Kidney epithelial cell (primary cell): Measurements from ENCODE around the gene TRIM44. TPM values are rescaled to one million over a fixed set of nuclear protein-coding genes. Genes with fewer than 3 reads are reported as not detected.

Experiments used
- DNase-seq: peaks from one replicate; pipeline ENCODE4 v3.0.0-alpha.2; 2010; ENCODE audit warnings: low read depth
- H3K27me3 ChIP-seq: 2 replicates; pipeline ENCODE4 v1.6.0; 2011; ENCODE audit warnings: low read length; ENCODE audit not compliant: control insufficient read depth, insufficient read depth
- H3K36me3 ChIP-seq: 2 replicates; pipeline ENCODE4 v1.5.1; 2011; ENCODE audit warnings: low read length; ENCODE audit not compliant: control insufficient read depth, insufficient read depth
- H3K4me3 ChIP-seq: 2 replicates; pipeline ENCODE4 v1.5.1; 2011; ENCODE audit warnings: low read depth, mild to moderate bottlenecking, control low read depth, low read length
- CTCF ChIP-seq: IDR thresholded peaks from 2 replicates; pipeline ENCODE4 v1.5.1; 2011; ENCODE audit warnings: mild to moderate bottlenecking, moderate library complexity, low read length, control low read depth, inconsistent platforms; ENCODE audit not compliant: insufficient read depth, poor library complexity, severe bottlenecking
- total RNA-seq: library from RNA; depleted of rRNA; stranded (reverse); fragments of >200 nt; gene quantifications from 2 replicates; pipeline ENCODE4 v1.2.3, GENCODE V29; 2015

The TRIM44 gene
- total RNA-seq, 1 donor from 2014 or later: 40.9 TPM

GRCh38 chr11:35809561-35809960, 147.0 kb downstream of the TRIM44 start:
- no peak for DNase-seq
- Histone ChIP-seq H3K36me3 (peaks cover 1% of the 10 kb centered on the region), H3K4me3 (no peak overlapping the region), H3K27me3 (no peaks in the 10 kb centered on the region)
- TF ChIP-seq CTCF: no peak

- DNase-seq: no peak
- no peak for TF ChIP-seq CTCF
- Histone ChIP-seq H3K27me3 (no peaks in the 10 kb centered on the region), H3K4me3 (no peak overlapping the region), H3K36me3 (peaks cover 1% of the 10 kb centered on the region)
Observed at GRCh38 chr11:35810045-35810645, 147.6 kb downstream of the TRIM44 start.

GRCh38 chr11:35811783-35812182, 149.2 kb downstream of the TRIM44 start:
- Histone ChIP-seq H3K27me3 (no peaks in the 10 kb centered on the region), H3K4me3 (no peak overlapping the region), H3K36me3 (peaks cover 1% of the 10 kb centered on the region)
- no peak for TF ChIP-seq CTCF
- no peak for DNase-seq

- no peaks in the 10 kb centered on the region for H3K27me3 ChIP-seq
- no peak for DNase-seq
- no peak for TF ChIP-seq CTCF
- H3K36me3 ChIP-seq: no peaks in the 10 kb centered on the region
- no peak overlapping the region for H3K4me3 ChIP-seq
Observed at GRCh38 chr11:35812828-35813227, 150.3 kb downstream of the TRIM44 start.

GRCh38 chr11:35814081-35814695, 151.6 kb downstream of the TRIM44 start:
- no peaks in the 10 kb centered on the region for H3K27me3 ChIP-seq
- H3K4me3 ChIP-seq: no peak overlapping the region
- DNase-seq: no peak
- TF ChIP-seq CTCF: no peak
- no peaks in the 10 kb centered on the region for H3K36me3 ChIP-seq
